A673 (cell line): Measurements from ENCODE around the gene DMBX1.

ENCODE experiments used
- CTCF ChIP-seq: fragments of 300-800, 200-600 bp; sonication (generic); conservative IDR thresholded peaks from 2 replicates; pipeline ENCODE4 v1.5.1; 2017; ENCODE audit warnings: low read depth, mild to moderate bottlenecking, antibody characterized with exemption, low read length, moderate library complexity, mixed read lengths
- EZH2 ChIP-seq: fragments of 200-600 bp; sonication (generic); IDR thresholded peaks from 2 replicates; pipeline ENCODE4 v1.6.1; 2017; ENCODE audit warnings: borderline replicate concordance, low read depth, mild to moderate bottlenecking, mixed read lengths, antibody characterized with exemption, low read length; ENCODE audit not compliant: poor library complexity, severe bottlenecking

- TF ChIP-seq EZH2 (no peak), CTCF (no peak)
Measured at GRCh38 chr1:46506470-46507219, 17.0 kb downstream of the DMBX1 start.
